SH-SY5Y (cell line): ENCODE results near the gene CCL17.

Experiments used
- GATA2 ChIP-seq: IDR thresholded peaks from 2 replicates; pipeline ENCODE4 v1.6.1; 2011; ENCODE audit warnings: mild to moderate bottlenecking, low read depth, low read length
- GATA3 ChIP-seq: IDR thresholded peaks from 2 replicates; pipeline ENCODE4 v1.6.1; 2011; ENCODE audit warnings: low read depth, mild to moderate bottlenecking, low read length, moderate library complexity

GRCh38 chr16:57462209-57462977 lies 57.8 kb downstream of the CCL17 start, which contains the start of gene POLR2C:
- no peak for TF ChIP-seq GATA2
- no peak for TF ChIP-seq GATA3
